ENCODE measurements around the gene FAM229A. TPM values are rescaled to one million over a fixed set of nuclear protein-coding genes. Genes with fewer than 3 reads are reported as not detected.
"Not testable (repeated sequence)": the region's sequence is repeated elsewhere in the genome, so short reads cannot be mapped to it uniquely, and the experiment has no call there.

FAM229A gene
- total RNA-seq, 1 donor from 2014 or later, result 17.3 TPM

GRCh38 chr1:32400876-32401631 is 38.8 kb upstream of the FAM229A start:
- peak; percentile 77 for DNase-seq (ENCODE audit: low spot score, unreplicated experiment)
- H3K27ac Mint-ChIP-seq, result no peak overlapping the region
- TF ChIP-seq CTCF (IDR thresholded peaks at IDR 0.05; ENCODE audit: unreplicated experiment), result peak; percentile 89

GRCh38 chr1:32399843-32400242 is 37.6 kb upstream of the FAM229A start:
- H3K4me1 Mint-ChIP-seq (ENCODE audit: low read depth), result peaks cover 5% of the 10 kb centered on the region
- DNase-seq (ENCODE audit: low spot score, unreplicated experiment), result no peak
- H3K4me3 Mint-ChIP-seq (ENCODE audit: low read depth), result no peak overlapping the region
- H3K27ac Mint-ChIP-seq, result no peak overlapping the region
- no peaks in the 10 kb centered on the region for H3K27me3 Mint-ChIP-seq
- no peak for TF ChIP-seq CTCF (IDR thresholded peaks at IDR 0.05; ENCODE audit: unreplicated experiment)
- H3K36me3 Mint-ChIP-seq (ENCODE audit: insufficient read depth), result peaks cover 4% of the 10 kb centered on the region
- no peaks in the 10 kb centered on the region for H3K9me3 Mint-ChIP-seq (ENCODE audit: low read depth)

More at GRCh38 chr1:32400876-32401631, 38.8 kb upstream of the FAM229A start:
- peaks cover 3% of the 10 kb centered on the region for H3K4me1 Mint-ChIP-seq (ENCODE audit: low read depth)
- H3K9me3 Mint-ChIP-seq (ENCODE audit: low read depth), result no peaks in the 10 kb centered on the region
- peaks cover 4% of the 10 kb centered on the region for H3K36me3 Mint-ChIP-seq (ENCODE audit: insufficient read depth)
- no peak overlapping the region for H3K4me3 Mint-ChIP-seq (ENCODE audit: low read depth)
- H3K27me3 Mint-ChIP-seq, result no peaks in the 10 kb centered on the region

- no peak overlapping the region for H3K27ac Mint-ChIP-seq
- no peak for DNase-seq (ENCODE audit: low spot score, unreplicated experiment)
- TF ChIP-seq CTCF (IDR thresholded peaks at IDR 0.05; ENCODE audit: unreplicated experiment), result no peak
- no peak overlapping the region for H3K4me3 Mint-ChIP-seq (ENCODE audit: low read depth)
- H3K27me3 Mint-ChIP-seq, result no peaks in the 10 kb centered on the region
- H3K9me3 Mint-ChIP-seq (ENCODE audit: low read depth), result no peaks in the 10 kb centered on the region
- peaks cover 9% of the 10 kb centered on the region for H3K4me1 Mint-ChIP-seq (ENCODE audit: low read depth)
- peaks cover 5% of the 10 kb centered on the region for H3K36me3 Mint-ChIP-seq (ENCODE audit: insufficient read depth)
These were observed 36.1 kb upstream of the FAM229A start for GRCh38 chr1:32398401-32398800.

GRCh38 chr1:32396524-32396923 is 34.2 kb upstream of the FAM229A start:
- not testable (repeated sequence) for DNase-seq (ENCODE audit: low spot score, unreplicated experiment); H3K27me3 Mint-ChIP-seq; H3K4me3 Mint-ChIP-seq (ENCODE audit: low read depth); H3K36me3 Mint-ChIP-seq (ENCODE audit: insufficient read depth); H3K27ac Mint-ChIP-seq; H3K9me3 Mint-ChIP-seq (ENCODE audit: low read depth)
- peaks cover 17% of the 10 kb centered on the region for H3K4me1 Mint-ChIP-seq (ENCODE audit: low read depth)

- Mint-ChIP-seq H3K4me3 (ENCODE audit: low read depth) (peak overlapping the region; percentile 99), H3K36me3 (ENCODE audit: insufficient read depth) (peaks cover 5% of the 10 kb centered on the region), H3K27me3 (no peaks in the 10 kb centered on the region), H3K27ac (peak overlapping the region; percentile 100), H3K4me1 (ENCODE audit: low read depth) (peaks cover 16% of the 10 kb centered on the region), H3K9me3 (ENCODE audit: low read depth) (no peaks in the 10 kb centered on the region)
- no peak for DNase-seq (ENCODE audit: low spot score, unreplicated experiment)
- no peak for TF ChIP-seq CTCF (IDR thresholded peaks at IDR 0.05; ENCODE audit: unreplicated experiment)
These were observed 32.7 kb upstream of the FAM229A start for GRCh38 chr1:32394890-32395432.
